HCT116 (cell line): ENCODE data around the gene TRABD. TPM values are rescaled to one million over a fixed set of nuclear protein-coding genes. Genes with fewer than 3 reads are reported as not detected.

Experiments used
- ATAC-seq: fragments of 200-7000 bp; cut with Tn5 transposase; 2 replicates; pipeline ENCODE4 v1.9.1; 2020; ENCODE audit warnings: mild to moderate bottlenecking, moderate library complexity
- BruUV-seq: library from RNA; stranded (reverse); fragments of 400-500 nt; replicated peaks from 2 replicates; lab custom pipeline; 2021; lab: Mats Ljungman, UMichigan
- CTCF ChIA-PET: fragments of 300-600 bp; sonication (Branson Sonifier 250); formaldehyde crosslinking; loops from one replicate; lab custom pipeline; 2021; ENCODE audit warnings: antibody characterized with exemption; lab: Charles Lee
- POLR2A ChIA-PET: fragments of 300-600, 350-600 bp; sonication (Branson Sonifier 250); formaldehyde crosslinking; loops from one replicate; lab custom pipeline; 2021; ENCODE audit warnings: antibody characterized with exemption; lab: Charles Lee
- RAD21 ChIA-PET, 2 experiments: fragments of 300-600 bp; sonication (Branson Sonifier 250); formaldehyde crosslinking; loops; one replicate each; lab custom pipeline; 2023; ENCODE audit warnings: low total read pairs in 2 of 2; ENCODE audit not compliant: uncharacterized antibody in 2 of 2, unreplicated experiment in 2 of 2, low non-redundant PET in 1 of 2; lab: Charles Lee
- DNase-seq: peaks from one replicate; pipeline ENCODE4 v3.0.0-alpha.2; 2010; ENCODE audit warnings: low read depth, low spot score
- H2AFZ ChIP-seq: fragments of 200-600 bp; shearing (Covaris generic), sonication (generic); 2 replicates; pipeline ENCODE4 v1.6.1; 2017; ENCODE audit warnings: low read depth, mixed run types, mixed read lengths, antibody characterized with exemption, low read length; ENCODE audit not compliant: poor library complexity, severe bottlenecking
- H3K27ac ChIP-seq: 2 replicates; pipeline ENCODE4 v1.5.1; 2012; ENCODE audit warnings: low read depth, low read length
- H3K27me3 ChIP-seq: fragments of 200-600 bp; sonication (generic); 2 replicates; pipeline ENCODE4 v1.6.1; 2016; ENCODE audit warnings: mixed run types, low read length, mixed read lengths; ENCODE audit not compliant: insufficient read depth
- H3K36me3 ChIP-seq, 2 experiments: fragments of 200-500 bp in 1 of 2; fragments of 200-600 bp in 1 of 2; sonication (Bioruptor generic) in 1 of 2; sonication (generic) in 1 of 2; 2 replicates each; pipeline versions ENCODE4 v1.5.1 to v1.6.1; 2014 to 2016; ENCODE audit warnings: low read length in 2 of 2, inconsistent platforms in 1 of 2, mixed read lengths in 1 of 2, mixed run types in 1 of 2; ENCODE audit not compliant: insufficient read depth in 2 of 2, control insufficient read depth in 1 of 2
- H3K4me1 ChIP-seq, 2 experiments: fragments of 200-600 bp in 1 of 2; sonication (generic) in 1 of 2; 2 replicates each; pipeline versions ENCODE4 v1.5.1 to v1.6.1; 2012 to 2017; ENCODE audit warnings: low read length in 2 of 2, inconsistent platforms in 1 of 2, mild to moderate bottlenecking in 1 of 2, mixed read lengths in 1 of 2, mixed run types in 1 of 2, moderate library complexity in 1 of 2; ENCODE audit not compliant: insufficient read depth in 2 of 2, control insufficient read depth in 1 of 2
- H3K4me2 ChIP-seq: fragments of 200-600 bp; sonication (generic); 2 replicates; pipeline ENCODE4 v1.6.1; 2017; ENCODE audit warnings: mixed run types, low read length, mixed read lengths
- H3K4me3 ChIP-seq, 2 experiments: fragments of 200-600 bp in 1 of 2; sonication (generic) in 1 of 2; replicated peaks in 1 of 2; 2 replicates each; pipeline ENCODE4 v1.5.1; 2011 to 2016; ENCODE audit warnings: low read length in 2 of 2, control low read depth in 1 of 2, low read depth in 1 of 2, mild to moderate bottlenecking in 1 of 2, mixed read lengths in 1 of 2, mixed run types in 1 of 2
- H3K79me2 ChIP-seq: fragments of 200-600 bp; sonication (generic); 2 replicates; pipeline ENCODE4 v1.6.1; 2017; ENCODE audit warnings: mild to moderate bottlenecking, mixed run types, low read length, moderate library complexity, mixed read lengths; ENCODE audit not compliant: insufficient read depth
- H3K9ac ChIP-seq: fragments of 200-600 bp; sonication (generic); 2 replicates; pipeline ENCODE4 v1.6.1; 2016; ENCODE audit warnings: low read length, mixed read lengths
- H3K9me2 ChIP-seq: fragments of 200-600 bp; sonication (generic), shearing (Covaris generic); 2 replicates; pipeline ENCODE4 v1.6.1; 2017; ENCODE audit warnings: mixed run types, mild to moderate bottlenecking, moderate library complexity; ENCODE audit not compliant: insufficient read depth
- H3K9me3 ChIP-seq, 2 experiments: fragments of 200-500 bp in 1 of 2; fragments of 200-600 bp in 1 of 2; sonication (Bioruptor generic) in 1 of 2; sonication (generic) in 1 of 2; 2 replicates each; pipeline ENCODE4 v1.6.1; 2014 to 2017; ENCODE audit warnings: low read length in 2 of 2, mixed read lengths in 2 of 2, inconsistent platforms in 1 of 2, low read depth in 1 of 2, mild to moderate bottlenecking in 1 of 2, mixed run types in 1 of 2, moderate library complexity in 1 of 2; ENCODE audit not compliant: control insufficient read depth in 1 of 2, insufficient read depth in 1 of 2
- H4K20me1 ChIP-seq: fragments of 200-600 bp; sonication (generic), shearing (Covaris generic); 2 replicates; pipeline ENCODE4 v1.6.1; 2017; ENCODE audit warnings: mixed run types, mild to moderate bottlenecking, moderate library complexity; ENCODE audit not compliant: insufficient read depth
- ATF3 ChIP-seq: IDR thresholded peaks from 2 replicates; pipeline ENCODE4 v1.6.1; 2012
- CBX3 ChIP-seq: IDR thresholded peaks from 2 replicates; pipeline ENCODE4 v1.6.1; 2012; ENCODE audit warnings: low read depth
- CEBPB ChIP-seq: IDR thresholded peaks from 2 replicates; pipeline ENCODE4 v1.6.1; 2012; ENCODE audit warnings: low read depth
- ELF1 ChIP-seq: IDR thresholded peaks from 2 replicates; pipeline ENCODE4 v1.6.1; 2012; ENCODE audit warnings: low read depth, borderline replicate concordance
- EZH2phosphoT487 ChIP-seq: fragments of 200-600 bp; IDR thresholded peaks from 2 replicates; pipeline ENCODE4 v1.6.1; 2018; ENCODE audit warnings: antibody characterized with exemption, borderline replicate concordance
- FOSL1 ChIP-seq: IDR thresholded peaks from 2 replicates; pipeline ENCODE4 v1.6.1; 2012; ENCODE audit warnings: low read depth
- POLR2A ChIP-seq: IDR thresholded peaks from 2 replicates; pipeline ENCODE4 v1.7.0; 2011; ENCODE audit warnings: borderline replicate concordance; ENCODE audit not compliant: insufficient read depth, insufficient read length; ENCODE audit errors: extremely low read depth
- POLR2AphosphoS5 ChIP-seq: IDR thresholded peaks from 2 replicates; pipeline ENCODE4 v1.6.1; 2011; ENCODE audit warnings: mild to moderate bottlenecking, low read depth, low read length, moderate library complexity
- RAD21 ChIP-seq: IDR thresholded peaks from 2 replicates; pipeline ENCODE4 v1.6.1; 2012; ENCODE audit warnings: low read depth, mild to moderate bottlenecking
- REST ChIP-seq: IDR thresholded peaks from 2 replicates; pipeline ENCODE4 v1.6.1; 2012; ENCODE audit warnings: low read depth
- SRF ChIP-seq: IDR thresholded peaks from 2 replicates; pipeline ENCODE4 v1.6.1; 2012; ENCODE audit warnings: low read depth
- TCF7L2 ChIP-seq: IDR thresholded peaks from 2 replicates; pipeline ENCODE4 v1.7.0; 2011; ENCODE audit warnings: borderline replicate concordance, inconsistent platforms; ENCODE audit not compliant: insufficient read depth, insufficient read length; ENCODE audit errors: extremely low read depth
- ZFX ChIP-seq: fragments of 450-650 bp; IDR thresholded peaks from 2 replicates; pipeline ENCODE4 v1.6.1; 2017
- ZNF274 ChIP-seq: fragments of 200-500 bp; sonication (Bioruptor generic); IDR thresholded peaks from 2 replicates; pipeline ENCODE4 v1.6.1; 2014; ENCODE audit warnings: mild to moderate bottlenecking, low read depth, low read length, inconsistent platforms
- intact Hi-C: fragments of 100-400 bp; cut with micrococcal nuclease; formaldehyde crosslinking; loops from 2 replicates; pipeline ENCODE4 v1.10.0; 2022
- total RNA-seq: library from RNA; stranded (reverse); gene quantifications from one replicate; pipeline ENCODE4 v1.2.1, GENCODE V29; 2021; ENCODE audit not compliant: unreplicated experiment

The TRABD gene
- total RNA-seq, 1 experiment from 2014 or later, result 90.3 TPM

DNA sequence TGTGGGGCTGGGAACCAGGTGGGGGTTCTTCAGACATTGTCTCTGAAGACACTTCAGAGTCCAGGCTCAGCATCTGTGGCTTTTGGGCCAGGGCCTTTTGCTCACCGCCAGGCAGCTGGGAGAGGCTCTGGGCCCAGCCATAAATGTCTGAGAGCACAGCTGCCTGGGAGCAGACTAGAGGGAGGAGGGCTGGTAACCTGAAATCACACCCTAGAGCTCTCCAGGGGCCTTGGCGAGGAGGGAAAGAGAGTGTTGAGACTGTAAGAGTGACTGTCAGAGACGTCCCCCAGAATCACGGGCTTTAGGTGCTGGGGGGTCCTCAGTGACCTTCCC lies 4.1 kb downstream of the TRABD start (continued):
- TF ChIP-seq ZFX (no peak), REST (no peak), SRF (no peak)

DNA sequence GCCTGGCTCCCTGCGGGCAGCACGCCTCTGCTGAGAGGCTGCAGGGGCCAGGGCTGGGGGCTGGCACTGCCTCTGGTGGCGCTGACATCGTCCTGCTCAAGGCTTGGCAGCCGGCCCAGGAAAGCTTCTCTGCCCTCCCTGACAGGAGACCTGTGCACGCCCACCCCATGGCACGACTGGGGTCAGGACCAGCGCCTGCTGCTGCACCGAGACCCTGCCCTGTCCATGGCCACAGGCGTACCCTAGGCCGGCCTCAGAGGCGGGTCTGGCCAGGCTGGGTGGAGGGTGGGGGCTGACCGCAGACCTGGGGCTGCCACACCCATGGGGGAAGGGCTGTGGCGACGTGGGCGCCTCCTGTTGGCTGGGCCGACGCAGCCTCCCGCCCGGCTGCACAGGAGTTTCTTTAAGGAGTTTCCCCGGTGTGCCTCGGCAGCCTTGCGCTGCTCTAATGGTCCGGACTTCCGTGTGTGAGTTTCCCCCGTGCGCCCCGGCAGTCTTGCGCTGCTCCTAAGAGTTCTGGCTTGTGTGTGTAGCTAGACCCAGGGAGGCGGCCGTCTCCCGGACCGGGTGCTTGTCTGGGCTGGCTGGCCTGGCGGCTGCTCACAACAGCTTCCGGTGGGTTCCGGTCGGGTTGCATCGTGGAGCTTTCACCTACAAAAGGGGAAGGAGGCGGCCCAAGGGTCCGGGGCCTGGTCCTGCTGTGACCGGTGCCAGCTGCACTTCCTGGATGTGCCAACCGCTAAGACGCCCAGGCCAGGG lies 4.6 kb downstream of the TRABD start:
- ChIA-PET POLR2A (interaction anchor here (0.6 to 1.4 kb wide), 2 partner anchors 41 to 251 kb away, joined by 3 to 5 read pairs; no protein-coding TSS in a partner anchor), CTCF (interaction anchor here (0.6 to 1.3 kb wide), 2 partner anchors 9 to 35 kb away, joined by 3 to 4 read pairs; no protein-coding TSS in a partner anchor), RAD21 (no interaction called here)
- intact Hi-C loops, result no loop called here
- Histone ChIP-seq H3K4me3 (peak overlapping the region; percentile 57 to 66), H3K4me1 (peaks cover 20 to 42% of the 10 kb centered on the region in 2 experiments), H3K79me2 (peaks cover 84% of the 10 kb centered on the region), H3K36me3 (peaks cover 2 to 14% of the 10 kb centered on the region in 2 experiments; a peak in 2 of 4 replicates), H3K9me2 (no peaks in the 10 kb centered on the region), H4K20me1 (peaks cover 6% of the 10 kb centered on the region; the same call in 1 of the 2 replicates), H3K4me2 (peak overlapping the region; percentile 92), H3K9ac (peak overlapping the region; percentile 79), H3K9me3 (no peaks in the 10 kb centered on the region), H3K27me3 (no peaks in the 10 kb centered on the region), H3K27ac (peak overlapping the region; percentile 75), H2AFZ (no peak overlapping the region)
- no TSS peak for BruUV-seq
- peak; percentile 73 for ATAC-seq
- DNase-seq, result peak; percentile 60
- TF ChIP-seq RAD21 (no peak), ATF3 (no peak), ELF1 (no peak), CEBPB (no peak), ZFX (0 out of 2 replicates have a peak, but pooled peaks have one; percentile 7), FOSL1 (no peak), POLR2A (peak; percentile 23), POLR2AphosphoS5 (peak; percentile 78), TCF7L2 (no peak), ZNF274 (no peak), CBX3 (no peak), EZH2phosphoT487 (no peak), REST (no peak)
